Glutamatergic neuron (in vitro differentiated cells): Measurements from ENCODE around the gene ICA1. TPM values are rescaled to one million over a fixed set of nuclear protein-coding genes. Genes with fewer than 3 reads are reported as not detected.

Source experiments
- DNase-seq: peaks from one replicate; pipeline ENCODE4 v3.0.0; 2022
- H3K27ac Mint-ChIP-seq: one replicate; pipeline ENCODE4 v1.8.0; 2020; ENCODE audit warnings: mild to moderate bottlenecking, mixed read lengths, inconsistent platforms; ENCODE audit not compliant: unreplicated experiment
- H3K27me3 Mint-ChIP-seq: one replicate; pipeline ENCODE4 v1.8.0; 2020; ENCODE audit warnings: mild to moderate bottlenecking, moderate library complexity, mixed read lengths, inconsistent platforms; ENCODE audit not compliant: unreplicated experiment
- H3K36me3 Mint-ChIP-seq: one replicate; pipeline ENCODE4 v1.8.0; 2020; ENCODE audit warnings: mild to moderate bottlenecking, mixed read lengths, inconsistent platforms; ENCODE audit not compliant: unreplicated experiment
- H3K4me1 Mint-ChIP-seq: one replicate; pipeline ENCODE4 v1.8.0; 2020; ENCODE audit warnings: mild to moderate bottlenecking, low read depth, mixed read lengths, inconsistent platforms; ENCODE audit not compliant: unreplicated experiment
- H3K4me3 Mint-ChIP-seq: one replicate; pipeline ENCODE4 v1.8.0; 2020; ENCODE audit warnings: mild to moderate bottlenecking, mixed read lengths, inconsistent platforms; ENCODE audit not compliant: unreplicated experiment
- H3K9me3 Mint-ChIP-seq: one replicate; pipeline ENCODE4 v1.8.0; 2020; ENCODE audit warnings: mild to moderate bottlenecking, moderate library complexity, mixed read lengths, inconsistent platforms; ENCODE audit not compliant: unreplicated experiment
- CTCF ChIP-seq: fragments of 200-600 bp; sonication (generic); IDR thresholded peaks from one replicate; pipeline ENCODE4 v1.5.0; 2021; ENCODE audit not compliant: partially characterized antibody, unreplicated experiment
- total RNA-seq: library from RNA; stranded (reverse); fragmentation: NEBNext Ultra II Directional; extraction: Animal tissue kit (Norgen Biotek cat#: 25700); gene quantifications from one replicate; pipeline ENCODE4 v1.2.1, GENCODE V29; 2021; ENCODE audit not compliant: unreplicated experiment

Gene ICA1
- total RNA-seq, 1 donor from 2014 or later, result 9.8 TPM

- DNase-seq, result no peak
- Mint-ChIP-seq H3K9me3 (no peaks in the 10 kb centered on the region), H3K27ac (no peak overlapping the region), H3K27me3 (no peaks in the 10 kb centered on the region), H3K36me3 (no peaks in the 10 kb centered on the region), H3K4me3 (no peak overlapping the region), H3K4me1 (peaks cover 12% of the 10 kb centered on the region)
- no peak for TF ChIP-seq CTCF
Measured at GRCh38 chr7:8220376-8221100, 41.4 kb downstream of the ICA1 start.

- H3K36me3 Mint-ChIP-seq, result no peaks in the 10 kb centered on the region
- H3K27ac Mint-ChIP-seq, result no peak overlapping the region
- no peak overlapping the region for H3K4me3 Mint-ChIP-seq
- peaks cover 2% of the 10 kb centered on the region for H3K9me3 Mint-ChIP-seq
- TF ChIP-seq CTCF, result peak; percentile 94
- H3K4me1 Mint-ChIP-seq, result peaks cover 41% of the 10 kb centered on the region
- H3K27me3 Mint-ChIP-seq, result peaks cover 2% of the 10 kb centered on the region
- DNase-seq, result no peak
Measured at GRCh38 chr7:8217200-8218068, 44.5 kb downstream of the ICA1 start.

- peaks cover 2% of the 10 kb centered on the region for H3K27me3 Mint-ChIP-seq
- no peak overlapping the region for H3K27ac Mint-ChIP-seq
Measured at GRCh38 chr7:8216334-8216690, 45.7 kb downstream of the ICA1 start.

GRCh38 chr7:8215648-8216333, 46.2 kb downstream of the ICA1 start:
- no peaks in the 10 kb centered on the region for H3K36me3 Mint-ChIP-seq
- H3K4me3 Mint-ChIP-seq, result peak overlapping the region; percentile 45
- no peak for TF ChIP-seq CTCF
- H3K27ac Mint-ChIP-seq, result no peak overlapping the region
- peaks cover 42% of the 10 kb centered on the region for H3K4me1 Mint-ChIP-seq
- peaks cover 2% of the 10 kb centered on the region for H3K9me3 Mint-ChIP-seq
- peaks cover 2% of the 10 kb centered on the region for H3K27me3 Mint-ChIP-seq
- DNase-seq, result no peak

More at GRCh38 chr7:8216334-8216690, 45.7 kb downstream of the ICA1 start:
- Mint-ChIP-seq H3K36me3 (no peaks in the 10 kb centered on the region), H3K4me1 (peaks cover 43% of the 10 kb centered on the region), H3K9me3 (peaks cover 2% of the 10 kb centered on the region), H3K4me3 (no peak overlapping the region)
- no peak for DNase-seq
- no peak for TF ChIP-seq CTCF
